ENCODE measurements around the gene INF2. TPM values are rescaled to one million over a fixed set of nuclear protein-coding genes. Genes with fewer than 3 reads are reported as not detected.
A peak's percentile ranks its signal among the peaks of the same experiment; 100 is the strongest.

The INF2 gene
- total RNA-seq, 6 experiments from 2014 or later: 47.5 to 98.2 (median 71.4) TPM

- Histone ChIP-seq H3K4me3 (peak overlapping the region in 1 of 3 donors; percentile 36), H3K4me1 (peaks cover 0 to 33% (median 11%) of the 10 kb centered on the region in 4 donors), H3K27me3 (no peaks in the 10 kb centered on the region), H3K9me3 (no peaks in the 10 kb centered on the region), H3K36me3 (peaks cover 0 to 14% (median 9%) of the 10 kb centered on the region in 4 donors), H3K27ac (peak overlapping the region; percentile 66 to 90 (median 76))
- WGBS (ENCODE audit: insufficient coverage, low coverage, low lambda C conversion rate, missing lambda C conversion rate): 48% methylated on average over 5 of the region's 5 CpGs
- DNase-seq (no peak), ATAC-seq (no peak)
- intact Hi-C loops (cut with DNase I): loop anchor here in 1 of 2 donors (5.0 kb wide), 1 partner anchor 55 kb away; no protein-coding TSS in a partner anchor
- TF ChIP-seq POLR2A (IDR thresholded peaks at IDR 0.05) (no peak), CTCF (IDR thresholded peaks at IDR 0.05) (no peak)
Observed at GRCh38 chr14:104767634-104767918, 78.2 kb downstream of the INF2 start.

GRCh38 chr14:104768437-104769323 is 79.3 kb downstream of the INF2 start:
- Histone ChIP-seq H3K27me3 (no peaks in the 10 kb centered on the region), H3K4me1 (peaks cover 0 to 33% (median 11%) of the 10 kb centered on the region in 4 donors), H3K4me3 (peak overlapping the region in 2 of 3 donors; percentile 20 to 28), H3K27ac (peak overlapping the region; percentile 66 to 90 (median 76)), H3K9me3 (no peaks in the 10 kb centered on the region), H3K36me3 (peaks cover 0 to 21% (median 11%) of the 10 kb centered on the region in 4 donors)
- ATAC-seq: peak; percentile 84 to 90 (median 88)
- DNase-seq: peak; percentile 91 to 92 (median 91)
- TF ChIP-seq CTCF (IDR thresholded peaks at IDR 0.05) (peak; percentile 86 to 99 (median 97)), POLR2A (IDR thresholded peaks at IDR 0.05) (peak; percentile 10)
- intact Hi-C loops (cut with DNase I): loop anchor here in 1 of 2 donors (5.0 kb wide), 1 partner anchor 54 kb away; no protein-coding TSS in a partner anchor
- WGBS (ENCODE audit: insufficient coverage, low coverage, low lambda C conversion rate, missing lambda C conversion rate): 4% methylated on average over 4 of the region's 25 CpGs

- no peak for ATAC-seq
- TF ChIP-seq CTCF (IDR thresholded peaks at IDR 0.05) (no peak), POLR2A (IDR thresholded peaks at IDR 0.05) (no peak)
- Histone ChIP-seq H3K27me3 (no peaks in the 10 kb centered on the region), H3K36me3 (peaks cover 0 to 22% (median 11%) of the 10 kb centered on the region in 4 donors), H3K27ac (no peak overlapping the region), H3K9me3 (no peaks in the 10 kb centered on the region), H3K4me3 (no peak overlapping the region), H3K4me1 (peaks cover 0 to 25% (median 11%) of the 10 kb centered on the region in 4 donors)
- 62% methylated on average over 12 of the region's 18 CpGs for WGBS (ENCODE audit: insufficient coverage, low coverage, low lambda C conversion rate, missing lambda C conversion rate)
- intact Hi-C loops (cut with DNase I): loop anchor here (5.0 kb wide), 1 partner anchor 53 kb away; no protein-coding TSS in a partner anchor
- DNase-seq: no peak
Observed at GRCh38 chr14:104769324-104770071, 80.1 kb downstream of the INF2 start.

- Histone ChIP-seq H3K27me3 (no peaks in the 10 kb centered on the region), H3K36me3 (peaks cover 0 to 25% (median 11%) of the 10 kb centered on the region in 4 donors), H3K4me3 (no peak overlapping the region), H3K4me1 (peaks cover 0 to 23% (median 11%) of the 10 kb centered on the region in 4 donors), H3K27ac (no peak overlapping the region), H3K9me3 (no peaks in the 10 kb centered on the region)
- WGBS (ENCODE audit: insufficient coverage, low coverage, low lambda C conversion rate, missing lambda C conversion rate): 61% methylated on average over 5 of the region's 24 CpGs
- no peak for ATAC-seq
- no peak for DNase-seq
- intact Hi-C loops (cut with DNase I): loop anchor here in 1 of 2 donors (5.0 kb wide), 1 partner anchor 52 kb away; no protein-coding TSS in a partner anchor
- no peak for TF ChIP-seq POLR2A (IDR thresholded peaks at IDR 0.05)
- TF ChIP-seq CTCF (IDR thresholded peaks at IDR 0.05): no peak
Observed at GRCh38 chr14:104770072-104770579, 80.7 kb downstream of the INF2 start.

Data from right lobe of liver (tissue), 6 donors.